ENCODE measurements around the gene SLC12A7.
"Not testable (repeated sequence)": the region's sequence is repeated elsewhere in the genome, so short reads cannot be mapped to it uniquely, and the experiment has no call there.

Gene SLC12A7

GRCh38 chr5:1094670-1095190 lies 17.1 kb downstream of the SLC12A7 start:
- DNase-seq, result no peak

- no peak for DNase-seq
Observed at GRCh38 chr5:1093361-1093760, 18.5 kb downstream of the SLC12A7 start.

GRCh38 chr5:1092122-1092521 lies 19.7 kb downstream of the SLC12A7 start:
- no peak for DNase-seq

GRCh38 chr5:1091632-1092031 lies 20.2 kb downstream of the SLC12A7 start:
- no peak for DNase-seq

- DNase-seq, result no peak
Observed at GRCh38 chr5:1090538-1090937, 21.3 kb downstream of the SLC12A7 start.

- no peak for DNase-seq
Observed at GRCh38 chr5:1089621-1090040, 22.2 kb downstream of the SLC12A7 start.

- no peak for DNase-seq
Observed at GRCh38 chr5:1089146-1089545, 22.7 kb downstream of the SLC12A7 start.

- DNase-seq, result no peak
Observed at GRCh38 chr5:1088726-1089125, 23.1 kb downstream of the SLC12A7 start.

GRCh38 chr5:1088031-1088430 lies 23.8 kb downstream of the SLC12A7 start:
- DNase-seq, result no peak

GRCh38 chr5:1087428-1087827 lies 24.4 kb downstream of the SLC12A7 start:
- no peak for DNase-seq

- no peak for DNase-seq
Observed at GRCh38 chr5:1086871-1087270, 25.0 kb downstream of the SLC12A7 start.

GRCh38 chr5:1086137-1086536 lies 25.7 kb downstream of the SLC12A7 start:
- DNase-seq, result no peak

GRCh38 chr5:1085391-1085790 lies 26.5 kb downstream of the SLC12A7 start:
- DNase-seq, result no peak

- no peak for DNase-seq
Observed at GRCh38 chr5:1083823-1084605, 27.8 kb downstream of the SLC12A7 start.

GRCh38 chr5:1083026-1083425 lies 28.8 kb downstream of the SLC12A7 start:
- DNase-seq, result not testable (repeated sequence)

GRCh38 chr5:1081519-1081918 lies 30.3 kb downstream of the SLC12A7 start:
- DNase-seq, result no peak

- no peak for DNase-seq
Observed at GRCh38 chr5:1080432-1080831, 31.4 kb downstream of the SLC12A7 start.

- no peak for DNase-seq
Observed at GRCh38 chr5:1079961-1080360, 31.9 kb downstream of the SLC12A7 start.

- no peak for DNase-seq
Observed at GRCh38 chr5:1079486-1079885, 32.4 kb downstream of the SLC12A7 start.

GRCh38 chr5:1078851-1079250 lies 33.0 kb downstream of the SLC12A7 start:
- DNase-seq, result no peak

GRCh38 chr5:1078206-1078605 lies 33.7 kb downstream of the SLC12A7 start:
- no peak for DNase-seq

GRCh38 chr5:1077491-1078020 lies 34.3 kb downstream of the SLC12A7 start:
- DNase-seq, result no peak

GRCh38 chr5:1077026-1077425 lies 34.8 kb downstream of the SLC12A7 start:
- DNase-seq, result no peak

- DNase-seq, result no peak
Observed at GRCh38 chr5:1076406-1076805, 35.5 kb downstream of the SLC12A7 start.

- DNase-seq, result no peak
Observed at GRCh38 chr5:1075931-1076330, 35.9 kb downstream of the SLC12A7 start.
